Ectodermal cell (in vitro differentiated cells): ENCODE measurements around the gene VILL.
A peak's percentile ranks its signal among the peaks of the same experiment; 100 is the strongest.
"Not testable (repeated sequence)": the region's sequence is repeated elsewhere in the genome, so short reads cannot be mapped to it uniquely, and the experiment has no call there.

Experiments used
- H3K27ac ChIP-seq: 2 replicates; pipeline ENCODE4 v1.7.0; 2013; ENCODE audit warnings: mild to moderate bottlenecking, low read depth, low read length; ENCODE audit not compliant: insufficient read depth, poor library complexity, severe bottlenecking
- H3K27me3 ChIP-seq: 2 replicates; pipeline ENCODE4 v1.7.0; 2013; ENCODE audit warnings: mild to moderate bottlenecking, low read length; ENCODE audit not compliant: insufficient read depth, control insufficient read depth, poor library complexity, severe bottlenecking
- H3K36me3 ChIP-seq: one replicate; pipeline ENCODE4 v1.7.0; 2013; ENCODE audit warnings: low read length; ENCODE audit not compliant: control insufficient read depth, insufficient read depth
- H3K4me1 ChIP-seq: one replicate; pipeline ENCODE4 v1.7.0; 2013; ENCODE audit warnings: low read length; ENCODE audit not compliant: control insufficient read depth, insufficient read depth
- H3K4me3 ChIP-seq: 2 replicates; pipeline ENCODE4 v1.7.0; 2013; ENCODE audit warnings: low read depth, low read length, control low read depth; ENCODE audit not compliant: insufficient read depth
- H3K9me3 ChIP-seq: 2 replicates; pipeline ENCODE4 v1.7.0; 2013; ENCODE audit warnings: mild to moderate bottlenecking, low read length, moderate library complexity; ENCODE audit not compliant: control insufficient read depth
- WGBS, 2 experiments: methylation state at CpG; one replicate each; pipeline ENCODE4 v1.1.7; 2013; ENCODE audit warnings: missing lambda C conversion rate in 2 of 2; 5-methylcytosine and 5-hydroxymethylcytosine counted together

The VILL gene

GRCh38 chr3:38033586-38033985, 43.0 kb downstream of the VILL start:
- H3K36me3 ChIP-seq, H3K9me3 ChIP-seq, H3K4me3 ChIP-seq, H3K4me1 ChIP-seq, H3K27ac ChIP-seq: not testable (repeated sequence)
- 93 to 95% methylated on average over 6 of the region's 7 CpGs for WGBS, 2 experiments
- H3K27me3 ChIP-seq, result peaks cover 49% of the 10 kb centered on the region

GRCh38 chr3:38034335-38034734, 43.7 kb downstream of the VILL start:
- H3K27me3 ChIP-seq, result peaks cover 50% of the 10 kb centered on the region
- H3K27ac ChIP-seq, H3K4me1 ChIP-seq, H3K4me3 ChIP-seq, H3K9me3 ChIP-seq, H3K36me3 ChIP-seq: not testable (repeated sequence)
- 85 to 90% methylated on average over 9 of the region's 9 CpGs for WGBS, 2 experiments

GRCh38 chr3:38036286-38036685, 45.7 kb downstream of the VILL start:
- 93 to 95% methylated on average over 5 of the region's 5 CpGs for WGBS, 2 experiments
- H3K4me1 ChIP-seq, result peaks cover 7% of the 10 kb centered on the region
- no peak overlapping the region for H3K4me3 ChIP-seq
- peaks cover 50% of the 10 kb centered on the region for H3K27me3 ChIP-seq
- no peaks in the 10 kb centered on the region for H3K36me3 ChIP-seq
- no peak overlapping the region for H3K27ac ChIP-seq
- no peaks in the 10 kb centered on the region for H3K9me3 ChIP-seq

GRCh38 chr3:38036906-38037305, 46.3 kb downstream of the VILL start:
- 84 to 87% methylated on average over 3 of the region's 3 CpGs for WGBS, 2 experiments
- H3K27ac ChIP-seq, result no peak overlapping the region
- H3K36me3 ChIP-seq, result no peaks in the 10 kb centered on the region
- peaks cover 45% of the 10 kb centered on the region for H3K27me3 ChIP-seq
- peaks cover 7% of the 10 kb centered on the region for H3K4me1 ChIP-seq
- no peaks in the 10 kb centered on the region for H3K9me3 ChIP-seq
- no peak overlapping the region for H3K4me3 ChIP-seq

- 87 to 88% methylated on average over 5 of the region's 5 CpGs for WGBS, 2 experiments
- peaks cover 33% of the 10 kb centered on the region for H3K27me3 ChIP-seq
- H3K4me3 ChIP-seq, result peak overlapping the region; percentile 60
Measured at GRCh38 chr3:38038447-38038911, 47.9 kb downstream of the VILL start.

GRCh38 chr3:38039101-38039898, 48.7 kb downstream of the VILL start, which contains the start of gene DLEC1:
DLEC1 (plus strand) TSS chr3:38039208; CDS start chr3:38039226, 18 bp downstream.
- 9% methylated on average over 67 of the region's 67 CpGs for WGBS, 2 experiments
- Histone ChIP-seq H3K4me3 (peak within 1 kb of the TSS; percentile 60), H3K4me1 (peaks cover 7% of the 10 kb centered on the region), H3K27ac (no peak within 1 kb of the TSS), H3K36me3 (no peaks in the 10 kb centered on the region), H3K9me3 (no peaks in the 10 kb centered on the region), H3K27me3 (peaks cover 33% of the 10 kb centered on the region)

More at GRCh38 chr3:38038447-38038911, 47.9 kb downstream of the VILL start:
- no peaks in the 10 kb centered on the region for H3K36me3 ChIP-seq
- H3K4me1 ChIP-seq, result peaks cover 7% of the 10 kb centered on the region
- H3K9me3 ChIP-seq, result no peaks in the 10 kb centered on the region
- H3K27ac ChIP-seq, result no peak overlapping the region

- no peak overlapping the region for H3K27ac ChIP-seq
- peaks cover 7% of the 10 kb centered on the region for H3K4me1 ChIP-seq
- H3K36me3 ChIP-seq, result no peaks in the 10 kb centered on the region
- H3K4me3 ChIP-seq, result peak overlapping the region; percentile 60
- H3K9me3 ChIP-seq, result no peaks in the 10 kb centered on the region
- peaks cover 33% of the 10 kb centered on the region for H3K27me3 ChIP-seq
- WGBS, 2 experiments, result 50 to 54% methylated on average over 11 of the region's 11 CpGs
Measured at GRCh38 chr3:38039899-38040261, 49.3 kb downstream of the VILL start.

GRCh38 chr3:38040401-38040800, 49.8 kb downstream of the VILL start:
- Histone ChIP-seq H3K27ac (no peak overlapping the region), H3K4me1 (peaks cover 7% of the 10 kb centered on the region), H3K27me3 (peaks cover 33% of the 10 kb centered on the region), H3K36me3 (no peaks in the 10 kb centered on the region), H3K9me3 (no peaks in the 10 kb centered on the region), H3K4me3 (no peak overlapping the region)
- 88 to 95% methylated on average over 5 of the region's 5 CpGs for WGBS, 2 experiments

GRCh38 chr3:38043486-38043885, 52.9 kb downstream of the VILL start:
- Histone ChIP-seq H3K36me3 (no peaks in the 10 kb centered on the region), H3K27me3 (peaks cover 26% of the 10 kb centered on the region), H3K9me3 (no peaks in the 10 kb centered on the region), H3K4me3 (no peak overlapping the region), H3K27ac (no peak overlapping the region), H3K4me1 (peaks cover 7% of the 10 kb centered on the region)
- 86 to 90% methylated on average over 4 of the region's 4 CpGs for WGBS, 2 experiments

GRCh38 chr3:38046027-38046426, 55.4 kb downstream of the VILL start:
- Histone ChIP-seq H3K27me3 (peaks cover under 1% of the 10 kb centered on the region), H3K4me3 (no peak overlapping the region), H3K27ac (no peak overlapping the region), H3K36me3 (no peaks in the 10 kb centered on the region), H3K9me3 (no peaks in the 10 kb centered on the region), H3K4me1 (no peaks in the 10 kb centered on the region)
- WGBS, 2 experiments, result 91 to 93% methylated on average over 4 of the region's 4 CpGs
